Brain pericyte (primary cell): Measurements from ENCODE around the gene RAI1.

Experiments
- DNase-seq: peaks from one replicate; pipeline ENCODE4 v3.0.0-alpha.2; 2012; ENCODE audit warnings: low read depth, low spot score

Gene RAI1

DNA sequence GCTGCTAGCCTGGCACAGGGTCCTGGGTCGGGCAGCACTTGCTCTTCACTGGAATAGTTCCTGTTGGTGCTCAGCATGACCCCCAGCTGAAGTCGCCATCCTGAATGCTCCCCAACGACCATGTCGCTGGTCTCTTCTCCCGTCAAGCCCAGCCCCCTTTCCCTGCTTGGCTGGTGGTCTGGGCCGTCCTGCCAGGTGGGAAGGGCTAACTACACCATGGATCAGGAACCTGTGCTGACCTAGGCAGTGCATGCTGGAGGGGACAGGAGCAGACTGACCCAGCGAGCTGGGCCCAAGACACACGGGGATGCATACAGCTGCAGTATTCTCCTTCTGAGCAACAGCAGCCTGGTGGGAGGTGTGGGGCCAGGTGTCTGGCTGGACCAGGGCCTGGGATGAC, 164.7 kb downstream of the RAI1 start:
- DNase-seq: no peak

DNA sequence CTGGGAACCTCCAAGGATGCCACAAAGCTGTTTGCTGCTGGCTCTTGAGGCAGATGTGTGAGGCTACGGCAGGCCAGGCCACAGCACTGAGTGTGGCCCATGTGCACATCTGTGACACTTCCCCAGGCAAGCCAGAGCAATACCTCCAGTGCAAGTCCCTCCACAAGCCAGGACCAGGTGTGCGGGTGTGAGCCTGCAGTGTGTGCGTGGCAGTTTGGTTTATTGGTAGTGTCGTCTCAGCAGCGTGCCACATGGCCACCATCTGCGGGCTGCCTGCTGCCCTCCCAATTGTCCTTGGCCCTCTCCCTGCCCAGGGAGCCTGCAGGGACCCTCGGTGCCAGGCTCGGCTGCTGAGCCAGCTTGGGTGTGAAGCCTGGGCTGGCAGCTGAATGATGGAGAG, 165.4 kb downstream of the RAI1 start:
- DNase-seq: no peak

DNA sequence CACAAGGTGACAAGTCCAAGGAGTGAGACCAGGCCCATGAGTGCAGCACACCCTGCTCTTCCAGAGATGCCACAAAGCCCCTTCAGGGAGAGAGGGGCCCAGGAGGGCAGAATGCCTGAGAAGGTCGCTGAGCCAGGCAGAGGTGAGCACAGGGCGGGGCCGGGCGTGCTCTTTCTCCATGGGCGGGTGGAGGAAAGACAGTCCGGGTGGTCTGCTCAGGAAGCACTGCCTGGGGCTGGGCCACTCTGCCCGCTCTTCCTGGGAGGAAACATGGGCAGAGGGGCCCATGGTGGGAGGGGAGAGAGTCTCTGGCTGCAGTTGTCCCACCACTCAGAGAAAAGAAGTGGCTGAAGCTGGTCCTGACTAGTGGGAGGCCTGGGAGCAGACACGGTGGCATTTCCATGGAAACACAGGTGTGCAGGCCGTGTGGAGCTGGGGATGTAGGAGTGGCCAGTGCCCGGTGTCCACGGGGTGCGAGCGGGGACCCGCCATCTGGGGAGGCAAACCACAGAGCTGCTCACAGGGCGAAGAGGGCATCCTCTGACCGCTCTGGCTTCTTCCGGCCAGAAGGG, 165.9 kb downstream of the RAI1 start:
- no peak for DNase-seq

DNA sequence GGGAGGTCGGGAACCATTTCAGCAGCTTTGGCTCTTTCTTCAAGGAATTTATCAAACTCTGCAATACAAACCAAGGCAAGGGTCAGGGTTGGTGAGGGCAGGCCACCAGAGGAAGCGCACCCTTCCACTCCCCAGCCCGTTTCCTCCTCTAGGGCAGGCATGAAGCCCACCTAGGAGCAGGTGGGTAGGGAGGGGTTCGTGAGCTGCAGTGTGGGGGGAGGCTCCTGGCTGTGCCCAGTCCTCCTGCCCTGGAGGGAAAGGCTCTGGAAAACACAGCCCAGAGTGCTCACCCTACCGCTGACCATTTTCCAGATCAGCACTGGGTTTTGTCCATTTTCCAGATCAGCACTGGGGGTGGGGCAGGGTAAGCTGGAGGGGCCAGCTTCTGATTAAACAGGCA, 166.5 kb downstream of the RAI1 start:
- no peak for DNase-seq

DNA sequence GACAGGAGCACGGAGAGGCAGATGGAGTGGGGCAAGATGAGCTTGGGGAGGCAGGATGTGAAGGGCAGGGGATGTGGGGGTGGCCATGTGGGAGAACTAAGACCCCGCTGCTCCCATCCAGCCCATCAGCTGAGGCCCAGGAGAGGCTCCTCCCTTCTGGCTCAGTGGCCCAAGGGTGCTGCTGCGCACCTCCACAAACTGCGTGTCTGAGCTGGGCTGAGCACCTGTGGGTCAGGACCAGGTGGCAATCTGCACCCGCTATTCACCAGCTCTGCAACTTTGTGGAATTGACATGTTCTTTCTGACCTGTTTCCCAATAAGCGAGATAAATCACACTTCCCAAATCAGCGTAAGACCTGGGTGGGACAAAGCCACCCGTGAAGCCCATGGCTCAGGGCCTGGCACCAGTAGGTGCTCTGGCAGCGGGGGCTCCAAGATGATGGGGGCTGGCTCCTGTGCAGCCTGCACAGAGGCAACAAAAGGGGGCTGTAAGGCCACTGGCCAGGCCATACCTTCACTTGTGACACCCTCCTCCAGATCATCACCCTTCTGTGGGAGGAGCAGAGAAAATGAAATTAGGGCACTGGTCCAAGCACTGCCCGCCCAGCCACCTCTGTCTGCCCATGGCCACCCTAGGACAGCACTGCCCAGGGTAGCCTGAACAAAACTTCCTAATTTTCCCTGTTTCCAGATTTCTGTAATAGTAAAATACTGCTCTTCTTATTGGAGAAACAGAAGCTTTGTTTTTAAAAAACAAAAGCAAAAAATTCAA, 167.2 kb downstream of the RAI1 start:
- no peak for DNase-seq

DNA sequence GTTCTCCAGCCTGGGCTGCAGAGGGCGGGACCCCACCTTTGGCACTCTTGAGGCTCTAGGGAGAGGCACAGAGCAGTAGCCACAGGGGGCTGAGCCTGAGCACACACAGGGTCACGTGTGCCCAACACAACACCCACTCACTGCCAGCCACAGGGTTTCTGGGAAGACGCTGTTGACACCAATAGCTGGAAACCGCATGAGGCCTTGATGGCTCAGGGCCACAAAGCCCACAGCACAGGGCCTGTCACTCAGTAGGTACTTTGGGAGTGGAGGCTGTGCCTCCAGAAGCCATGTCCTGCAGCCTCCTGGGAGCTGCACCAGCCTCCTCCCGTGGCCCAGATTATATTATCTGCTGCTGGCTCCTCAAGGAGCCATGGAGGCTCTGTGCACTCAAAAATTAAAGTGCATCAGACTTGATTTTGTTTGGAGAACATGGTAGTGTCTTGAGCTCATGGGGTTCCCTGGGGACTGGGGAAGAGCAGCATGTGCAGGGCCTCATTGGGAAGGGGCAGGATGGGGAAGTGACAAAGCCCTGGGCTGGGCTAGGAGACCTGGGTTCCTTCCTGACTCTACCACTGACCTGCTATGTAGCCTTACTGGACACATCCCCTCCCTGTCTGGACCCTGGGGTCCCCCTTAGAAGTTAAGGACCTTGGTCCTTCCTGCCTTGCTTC, 168.0 kb downstream of the RAI1 start:
- DNase-seq: peak; percentile 57

DNA sequence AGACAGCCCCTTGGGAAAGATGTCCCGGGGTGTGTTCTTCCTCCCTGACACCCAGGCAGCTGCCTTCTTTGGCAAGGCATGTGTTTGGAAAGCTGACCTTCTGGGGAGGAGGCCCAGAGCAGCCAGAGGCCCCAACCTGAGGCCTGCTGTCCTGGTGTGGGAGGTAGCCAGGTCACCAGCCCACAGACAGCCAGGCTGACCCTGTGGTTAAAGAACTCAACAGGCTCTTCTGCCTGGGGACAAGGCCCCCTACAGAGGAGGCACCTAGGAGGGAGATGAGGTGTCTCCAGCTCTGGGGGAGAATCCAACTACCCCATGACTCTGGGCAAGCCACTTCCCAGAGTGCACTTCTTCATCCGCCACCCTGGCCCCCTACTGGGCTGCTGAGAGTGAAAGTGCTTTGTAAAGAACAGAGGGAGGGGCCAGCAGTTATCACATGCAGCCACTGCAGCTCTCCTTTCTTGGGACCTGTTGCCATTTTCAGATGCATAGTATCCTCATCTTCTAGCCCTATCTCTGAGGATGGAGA, 168.7 kb downstream of the RAI1 start:
- peak; percentile 60 for DNase-seq

DNA sequence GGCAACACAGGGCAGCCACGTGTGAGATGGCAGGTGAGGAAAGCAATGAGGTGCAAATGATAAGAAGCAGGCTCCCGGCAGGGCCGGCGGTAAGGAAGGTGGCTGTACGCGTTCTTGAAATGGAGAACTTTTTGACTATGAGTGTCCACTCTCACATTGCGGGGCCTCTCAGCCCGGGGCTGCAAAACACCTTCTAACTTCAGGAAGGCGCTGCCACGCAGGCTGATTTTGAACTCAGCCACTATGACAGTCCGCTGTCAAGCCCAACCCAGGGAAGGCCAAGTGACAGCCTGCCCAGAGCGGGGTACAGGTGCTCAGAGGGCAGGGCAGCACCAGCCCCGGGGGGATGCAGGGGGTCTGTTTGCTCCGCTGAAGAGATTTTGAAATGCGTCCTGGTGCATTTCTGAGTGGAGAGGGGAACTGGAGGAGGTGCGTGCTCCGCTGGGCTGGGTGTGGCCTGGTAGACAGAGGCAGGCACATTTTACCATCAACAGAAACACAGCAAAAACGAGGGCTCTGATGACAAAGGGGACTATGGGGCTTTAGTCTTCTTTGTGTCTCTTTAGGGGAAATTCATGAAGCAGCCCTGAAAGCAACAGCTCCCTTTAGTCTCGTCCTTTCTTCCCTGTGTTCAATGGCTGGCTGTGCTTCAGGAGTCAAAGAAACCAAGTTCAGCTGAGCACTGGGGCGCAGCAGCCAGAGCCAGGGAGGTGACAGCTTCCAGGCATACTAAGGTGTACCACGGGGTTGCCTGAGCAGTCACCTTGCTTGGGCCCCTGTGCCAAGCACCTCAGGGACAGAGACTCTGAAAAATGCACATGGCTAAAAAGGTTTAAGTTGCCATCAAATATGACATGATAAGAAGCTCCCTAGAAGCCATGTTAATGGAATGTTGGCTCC, 170.1 kb downstream of the RAI1 start:
- DNase-seq: no peak

DNA sequence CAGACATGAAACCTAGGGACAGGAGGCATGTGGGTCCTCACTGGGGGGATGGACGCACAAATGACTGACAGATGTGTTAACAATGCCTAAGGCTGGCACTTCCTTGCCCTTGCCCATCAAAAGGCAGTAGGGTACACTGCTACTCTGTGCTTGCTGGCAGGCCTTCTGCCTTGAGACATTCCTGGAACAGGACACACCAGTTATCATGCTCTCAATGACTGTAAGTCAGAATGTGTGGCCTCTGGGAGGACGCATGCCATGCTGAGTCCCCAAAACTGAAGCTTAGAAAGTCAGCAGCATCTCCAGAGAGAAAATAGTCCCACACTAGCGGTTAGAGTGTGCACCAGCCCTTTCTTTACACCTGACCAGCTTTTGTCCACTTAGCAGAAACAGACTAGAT, 171.7 kb downstream of the RAI1 start:
- DNase-seq: no peak

DNA sequence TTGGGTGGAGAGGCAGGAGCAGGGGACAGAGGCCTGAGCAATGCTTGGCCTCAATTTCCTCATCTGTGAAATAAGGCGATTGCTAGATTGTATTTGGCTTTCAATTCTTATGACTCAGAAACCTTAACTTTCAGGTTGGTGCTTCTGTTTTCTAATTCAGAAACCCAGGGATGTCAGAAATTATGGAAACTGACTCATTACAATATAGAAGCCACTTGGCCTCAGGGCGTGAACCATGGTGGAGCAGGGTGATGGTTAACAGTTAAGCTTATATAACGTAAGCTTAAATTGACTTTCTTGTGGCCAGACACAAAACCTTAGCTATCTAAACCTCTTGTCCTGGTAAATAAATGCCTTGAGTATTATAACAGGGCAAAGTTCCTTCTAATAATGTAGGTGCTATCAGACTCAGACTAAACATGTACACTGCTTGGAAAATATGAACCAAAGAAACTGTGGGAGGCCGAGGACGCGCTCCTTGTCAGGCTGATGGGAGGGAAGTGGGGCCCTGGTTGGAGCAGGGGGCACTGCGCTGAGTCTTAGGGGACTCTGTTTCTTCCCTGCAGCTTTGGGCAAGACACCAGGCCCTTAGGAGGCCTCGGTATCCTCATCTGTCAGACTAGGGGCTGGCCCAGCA, 172.7 kb downstream of the RAI1 start:
- no peak for DNase-seq

DNA sequence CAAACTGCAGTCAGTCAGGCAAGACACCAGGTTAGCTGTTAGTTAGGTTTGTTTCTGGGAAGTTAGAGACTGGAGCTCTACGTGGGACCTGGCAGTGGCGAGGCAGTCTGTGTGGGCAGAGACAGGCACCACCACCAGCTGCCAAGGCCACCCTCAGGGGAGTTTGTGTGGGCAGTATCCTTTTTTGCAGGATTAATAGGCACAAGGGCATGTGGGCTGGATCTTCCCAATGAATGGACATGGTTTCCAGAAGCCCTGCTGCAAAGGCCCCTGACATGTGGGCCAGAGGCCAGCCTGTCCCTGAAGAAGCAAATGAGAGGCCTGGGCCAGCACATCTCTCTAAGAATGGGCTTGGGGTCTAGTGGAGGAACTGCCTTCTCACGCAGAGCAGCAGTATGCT, 174.7 kb downstream of the RAI1 start:
- DNase-seq: no peak

DNA sequence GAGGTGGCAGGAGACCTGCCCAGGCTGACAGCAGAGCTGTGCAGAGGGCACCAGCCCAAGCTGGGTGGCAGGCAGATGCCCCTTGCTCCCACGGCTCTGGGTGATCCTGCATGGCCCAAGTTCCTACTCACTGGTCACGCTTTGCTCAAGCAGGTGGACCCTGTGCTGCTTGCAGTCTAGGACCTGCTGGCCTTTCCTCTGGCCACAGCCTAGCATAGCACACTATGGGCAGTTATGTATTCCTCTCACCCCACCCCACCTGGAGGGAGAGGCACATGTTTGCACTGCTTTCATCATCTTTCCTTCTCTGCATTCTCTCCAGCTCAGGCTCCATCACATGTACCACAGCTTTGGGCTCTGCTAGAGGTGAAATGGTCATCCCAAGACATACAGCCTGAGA, 175.1 kb downstream of the RAI1 start:
- DNase-seq: no peak

DNA sequence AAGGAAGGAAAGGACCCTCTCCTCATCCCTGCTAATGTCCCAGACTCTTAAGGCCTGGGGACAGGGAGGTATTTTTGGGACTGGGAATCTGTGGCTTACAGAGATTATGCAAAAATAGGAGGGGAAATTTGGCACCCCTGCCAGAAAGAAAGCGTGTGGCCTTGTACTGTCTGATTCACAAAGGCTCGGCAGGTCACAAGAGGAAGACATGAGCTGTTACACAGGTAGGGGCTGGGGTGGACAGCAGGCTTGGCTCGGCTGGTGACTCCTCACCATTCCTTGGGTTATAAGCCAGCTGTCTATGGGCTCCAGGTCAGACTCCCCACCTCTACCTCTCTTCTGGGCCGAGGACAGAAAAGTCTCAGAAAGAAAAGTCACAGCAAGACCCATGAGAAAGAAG, 176.2 kb downstream of the RAI1 start:
- no peak for DNase-seq

DNA sequence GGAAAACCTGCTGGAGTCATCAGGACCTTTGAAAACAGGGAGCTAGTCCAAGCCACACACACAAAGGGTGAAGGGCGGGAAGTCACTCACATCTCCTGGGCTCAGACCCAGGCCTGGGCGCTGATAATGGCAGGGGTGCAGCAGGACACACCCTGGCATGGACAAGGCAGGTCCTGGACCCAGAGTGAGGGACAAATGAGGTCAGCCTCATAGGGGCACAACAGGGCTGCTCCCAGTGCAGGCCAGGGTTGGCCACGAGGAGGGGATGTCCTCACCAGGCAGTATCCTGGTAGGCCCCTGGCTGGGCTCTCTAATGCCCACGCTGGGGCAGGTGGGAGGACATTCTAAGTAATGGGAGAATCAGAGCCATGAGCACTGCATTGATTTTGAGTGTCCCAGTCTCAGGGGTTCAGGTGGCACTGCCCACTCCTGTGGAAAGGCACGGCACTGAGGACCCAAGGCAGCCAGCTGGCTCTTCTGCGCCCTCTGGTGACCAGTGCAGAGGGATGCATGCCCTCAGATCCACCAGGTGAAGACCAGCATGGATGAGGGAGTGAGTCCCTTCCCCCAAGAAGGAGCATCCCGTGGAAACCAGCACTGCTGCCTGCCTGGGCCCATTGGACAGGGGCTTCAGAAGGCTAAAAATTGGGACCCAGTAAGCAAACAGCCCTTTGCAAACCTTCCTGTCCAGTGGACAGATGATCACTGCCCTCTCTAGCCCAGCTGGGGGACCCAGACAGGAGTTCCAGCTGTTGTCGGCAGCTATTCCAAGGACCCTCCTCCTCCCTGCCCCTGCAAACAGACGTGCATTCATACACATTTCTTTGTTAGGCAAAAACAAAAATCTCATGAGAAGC, 178.9 kb downstream of the RAI1 start:
- no peak for DNase-seq

DNA sequence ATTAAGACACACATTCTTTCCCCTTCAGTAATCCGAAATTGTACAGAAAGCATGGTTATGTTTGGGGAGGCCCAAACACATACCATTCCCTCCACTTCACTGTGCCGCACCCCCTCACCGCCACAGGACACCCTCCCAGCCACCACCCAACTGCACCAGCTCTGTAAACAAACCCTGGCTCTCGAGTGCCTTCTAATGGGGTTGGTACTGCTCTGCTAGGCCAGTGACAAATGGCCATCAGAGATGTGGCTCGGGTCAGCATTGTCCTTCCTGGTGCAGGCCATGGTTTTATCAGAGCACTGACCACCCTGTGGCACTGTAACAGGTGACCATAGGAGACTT, 179.5 kb downstream of the RAI1 start:
- DNase-seq: no peak
